GM12892 (cell line): Measurements from ENCODE around the gene SPI1.

Source experiments
- DNase-seq: peaks from one replicate; pipeline ENCODE4 v3.0.0; 2011; ENCODE audit not compliant: insufficient read length
- FAIRE-seq: peaks from 2 replicates; lab custom pipeline; 2011; peaks lifted over from hg19 to GRCh38; lab: Jason Lieb, UNC
- POLR2A ChIP-seq: IDR thresholded peaks from 2 replicates; pipeline ENCODE4 v1.6.1; 2011; ENCODE audit warnings: low read depth, low read length, control low read depth
- POLR2AphosphoS5 ChIP-seq: IDR thresholded peaks from 2 replicates; pipeline ENCODE4 v1.6.1; 2011; ENCODE audit warnings: low read depth, low read length, control low read depth
- TAF1 ChIP-seq: IDR thresholded peaks from 2 replicates; pipeline ENCODE4 v1.6.1; 2011; ENCODE audit warnings: low read depth, mild to moderate bottlenecking, control low read depth, low read length, borderline replicate concordance

Gene SPI1

GRCh38 chr11:47413351-47413750, 35.0 kb upstream of the SPI1 start:
- no peak for DNase-seq
- FAIRE-seq = no peak
- TF ChIP-seq TAF1 (no peak), POLR2A (no peak), POLR2AphosphoS5 (no peak)

DNA sequence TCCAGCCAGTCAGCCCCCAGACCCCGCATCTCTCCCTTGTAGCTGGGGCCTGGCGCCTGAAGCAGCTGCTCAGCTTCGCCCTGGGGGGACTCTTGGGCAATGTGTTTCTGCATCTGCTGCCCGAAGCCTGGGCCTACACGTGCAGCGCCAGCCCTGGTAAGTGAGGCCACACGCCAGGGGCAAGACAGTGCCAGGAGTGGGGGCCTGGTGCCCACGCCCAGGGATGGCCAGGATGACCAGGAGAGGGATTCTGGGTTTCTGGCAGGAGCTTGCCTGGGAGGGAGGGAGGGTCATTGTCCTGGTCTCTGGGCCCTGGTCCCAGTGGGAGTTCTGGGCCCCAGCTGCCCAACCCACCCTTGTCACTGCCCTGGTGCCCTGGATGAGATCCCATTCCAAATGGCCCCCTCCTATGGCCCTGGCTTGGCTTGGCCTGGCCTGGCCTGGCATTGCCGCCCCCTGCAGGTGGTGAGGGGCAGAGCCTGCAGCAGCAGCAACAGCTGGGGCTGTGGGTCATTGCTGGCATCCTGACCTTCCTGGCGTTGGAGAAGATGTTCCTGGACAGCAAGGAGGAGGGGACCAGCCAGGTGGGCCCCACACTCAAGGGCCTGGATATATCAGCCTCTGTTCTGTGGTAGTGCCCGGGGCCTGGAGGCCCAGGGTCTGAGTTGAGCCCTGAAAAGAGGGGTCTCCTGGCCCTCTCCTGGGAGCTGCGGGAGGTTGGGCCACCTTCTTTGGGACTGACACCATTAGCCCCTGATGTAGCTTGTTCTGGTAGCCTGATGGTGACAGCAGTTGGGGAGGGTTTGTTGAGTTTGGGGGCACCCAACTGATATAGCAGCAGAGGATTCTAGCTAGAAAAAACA, 33.8 kb upstream of the SPI1 start:
- DNase-seq (peak; percentile 72), FAIRE-seq (peak; percentile 95)

GRCh38 chr11:47410370-47411264, 32.3 kb upstream of the SPI1 start:
- TF ChIP-seq POLR2AphosphoS5 (no peak), TAF1 (no peak), POLR2A (no peak)
- no peak for FAIRE-seq
- DNase-seq = no peak

More for the DNA sequence above, 33.8 kb upstream of the SPI1 start:
- TF ChIP-seq POLR2AphosphoS5 (no peak), TAF1 (no peak), POLR2A (no peak)

DNA sequence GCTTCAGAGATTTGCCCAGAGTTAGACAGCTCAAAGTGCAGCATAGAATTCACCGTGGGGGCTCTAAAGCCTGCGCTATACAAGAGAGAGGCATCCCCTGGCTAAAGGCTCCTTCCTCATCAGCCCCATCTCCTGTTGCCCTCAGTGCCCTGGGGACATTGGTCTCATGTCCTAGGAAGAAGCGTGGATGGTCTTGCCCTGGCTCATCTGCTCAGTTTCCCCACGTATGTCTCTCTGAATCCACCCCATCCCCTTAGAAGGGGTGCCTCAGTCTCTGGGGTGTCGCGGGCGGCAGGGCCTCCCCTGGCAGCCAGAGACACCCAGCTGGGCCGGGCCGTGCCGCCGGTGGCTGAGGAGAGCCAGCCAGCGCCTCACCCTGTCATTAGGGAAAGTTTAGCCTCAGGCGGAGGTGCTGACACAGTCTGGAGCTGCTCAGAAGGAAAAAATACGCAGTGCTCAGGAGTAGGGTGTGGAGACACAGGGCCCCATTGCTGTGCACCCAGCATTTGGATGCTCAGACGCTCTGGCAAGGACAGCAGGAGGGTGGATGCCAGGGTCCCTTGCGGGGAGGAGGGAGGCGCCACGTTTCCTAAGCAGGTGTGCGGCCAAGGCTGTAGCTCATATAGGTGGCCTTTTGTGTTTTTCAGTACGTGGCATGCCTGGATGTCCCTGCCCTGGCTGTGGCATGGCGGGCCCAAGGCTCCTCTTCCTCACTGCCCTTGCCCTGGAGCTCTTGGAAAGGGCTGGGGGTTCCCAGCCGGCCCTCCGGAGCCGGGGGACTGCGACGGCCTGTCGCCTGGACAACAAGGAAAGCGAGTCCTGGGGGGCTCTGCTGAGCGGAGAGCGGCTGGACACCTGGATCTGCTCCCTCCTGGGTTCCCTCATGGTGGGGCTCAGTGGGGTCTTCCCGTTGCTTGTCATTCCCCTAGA, 31.4 kb upstream of the SPI1 start:
- no peak for FAIRE-seq
- no peak for DNase-seq
- TF ChIP-seq POLR2A (no peak), TAF1 (no peak), POLR2AphosphoS5 (no peak)

- TF ChIP-seq TAF1 (no peak), POLR2A (0 out of 2 replicates have a peak, but pooled peaks have one; percentile 8)
- no peak for DNase-seq
- FAIRE-seq = no peak
Observed at GRCh38 chr11:47408598-47409439, 30.5 kb upstream of the SPI1 start.

GRCh38 chr11:47407746-47408590, 29.6 kb upstream of the SPI1 start, which contains the start of gene SLC39A13:
Gene SLC39A13, plus strand, starts transcription at chr11:47408590. Its CDS starts 1,505 bp downstream, at chr11:47410095.
- DNase-seq (peak; percentile 96), FAIRE-seq (peak; percentile 99)
- TF ChIP-seq TAF1 (no peak; the same call in 1 of the 2 replicates), POLR2A (peak; percentile 70; the same call in 1 of the 2 replicates), POLR2AphosphoS5 (peak; percentile 69; the same call in 1 of the 2 replicates)

- TF ChIP-seq TAF1 (no peak), POLR2AphosphoS5 (0 out of 2 replicates have a peak, but pooled peaks have one; percentile 6)
- DNase-seq (no peak), FAIRE-seq (no peak)
Observed at GRCh38 chr11:47406896-47407745, 28.8 kb upstream of the SPI1 start.

DNA sequence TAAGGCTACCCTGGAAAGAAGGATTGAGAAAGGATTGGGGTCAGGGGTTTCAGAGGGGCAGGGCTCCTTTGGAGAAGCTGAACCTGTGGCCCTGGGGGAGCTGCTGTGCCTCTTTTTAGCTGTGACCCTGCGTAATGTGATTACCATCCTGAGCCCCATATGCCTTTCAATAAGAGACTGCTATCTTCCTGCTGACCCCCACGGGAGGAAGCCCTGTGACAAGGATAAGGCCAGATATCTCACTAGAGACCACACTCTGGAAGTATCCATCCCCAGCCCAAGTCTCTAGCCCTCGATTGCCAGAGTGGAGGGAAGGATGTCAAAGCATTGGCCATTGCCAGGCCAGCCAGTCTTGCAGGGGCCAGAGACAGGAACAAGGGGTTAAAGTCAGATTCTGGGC, 25.2 kb upstream of the SPI1 start:
- TF ChIP-seq POLR2A (no peak), POLR2AphosphoS5 (no peak)
- FAIRE-seq (no peak), DNase-seq (peak; percentile 1)

GRCh38 chr11:47403135-47403534, 24.8 kb upstream of the SPI1 start:
- no peak for TF ChIP-seq TAF1
- TF ChIP-seq POLR2A = no peak
- no peak for TF ChIP-seq POLR2AphosphoS5
- FAIRE-seq (no peak), DNase-seq (no peak)
